H54 (cell line): Measurements from ENCODE around the gene MSLN.
"Not testable (repeated sequence)": the region's sequence is repeated elsewhere in the genome, so short reads cannot be mapped to it uniquely, and the experiment has no call there.

ENCODE experiments used
- DNase-seq: peaks from one replicate; pipeline ENCODE4 v3.0.0; 2011; ENCODE audit warnings: low spot score, mixed read lengths; ENCODE audit not compliant: insufficient read length
- FAIRE-seq: peaks from 3 replicates; lab custom pipeline; 2011; peaks lifted over from hg19 to GRCh38; lab: Jason Lieb, UNC
- POLR2A ChIP-seq: IDR thresholded peaks from 2 replicates; pipeline ENCODE4 v1.6.1; 2011; ENCODE audit warnings: low read depth, mild to moderate bottlenecking, low read length

Gene MSLN

DNA sequence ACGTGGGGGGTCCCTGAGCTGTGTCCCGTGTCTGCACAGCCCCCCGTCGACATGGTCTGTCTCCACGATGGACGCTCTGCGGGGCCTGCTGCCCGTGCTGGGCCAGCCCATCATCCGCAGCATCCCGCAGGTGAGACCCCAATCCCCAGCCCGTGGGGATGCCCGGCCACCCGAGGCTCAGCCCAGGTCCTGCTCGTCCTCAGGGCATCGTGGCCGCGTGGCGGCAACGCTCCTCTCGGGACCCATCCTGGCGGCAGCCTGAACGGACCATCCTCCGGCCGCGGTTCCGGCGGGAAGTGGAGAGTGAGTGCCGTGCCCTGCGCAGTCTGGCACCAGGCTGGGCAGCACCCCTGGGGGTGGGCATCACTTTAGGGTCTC, 4.9 kb downstream of the MSLN start:
- FAIRE-seq = no peak
- TF ChIP-seq POLR2A = no peak
- DNase-seq = no peak

DNA sequence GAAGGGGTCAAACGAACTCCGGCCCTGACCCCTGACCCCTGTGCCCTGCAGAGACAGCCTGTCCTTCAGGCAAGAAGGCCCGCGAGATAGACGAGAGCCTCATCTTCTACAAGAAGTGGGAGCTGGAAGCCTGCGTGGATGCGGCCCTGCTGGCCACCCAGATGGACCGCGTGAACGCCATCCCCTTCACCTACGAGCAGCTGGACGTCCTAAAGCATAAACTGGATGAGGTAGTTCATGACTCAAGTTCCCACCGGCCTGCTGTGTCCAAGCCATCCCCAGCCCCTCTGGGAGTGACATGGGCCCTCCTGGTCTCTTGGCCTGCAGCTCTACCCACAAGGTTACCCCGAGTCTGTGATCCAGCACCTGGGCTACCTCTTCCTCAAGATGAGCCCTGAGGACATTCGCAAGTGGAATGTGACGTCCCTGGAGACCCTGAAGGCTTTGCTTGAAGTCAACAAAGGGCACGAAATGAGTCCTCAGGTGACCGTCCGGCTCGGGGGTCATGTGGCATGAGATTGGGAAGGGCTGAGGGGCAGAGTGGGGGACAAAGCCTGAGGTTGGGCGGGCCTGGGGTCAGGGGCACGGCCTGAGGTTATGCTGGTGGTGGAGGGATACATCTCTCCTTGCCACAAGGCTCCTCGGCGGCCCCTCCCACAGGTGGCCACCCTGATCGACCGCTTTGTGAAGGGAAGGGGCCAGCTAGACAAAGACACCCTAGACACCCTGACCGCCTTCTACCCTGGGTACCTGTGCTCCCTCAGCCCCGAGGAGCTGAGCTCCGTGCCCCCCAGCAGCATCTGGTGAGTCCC, 5.7 kb downstream of the MSLN start:
- DNase-seq = no peak
- no peak for TF ChIP-seq POLR2A
- FAIRE-seq = no peak

DNA sequence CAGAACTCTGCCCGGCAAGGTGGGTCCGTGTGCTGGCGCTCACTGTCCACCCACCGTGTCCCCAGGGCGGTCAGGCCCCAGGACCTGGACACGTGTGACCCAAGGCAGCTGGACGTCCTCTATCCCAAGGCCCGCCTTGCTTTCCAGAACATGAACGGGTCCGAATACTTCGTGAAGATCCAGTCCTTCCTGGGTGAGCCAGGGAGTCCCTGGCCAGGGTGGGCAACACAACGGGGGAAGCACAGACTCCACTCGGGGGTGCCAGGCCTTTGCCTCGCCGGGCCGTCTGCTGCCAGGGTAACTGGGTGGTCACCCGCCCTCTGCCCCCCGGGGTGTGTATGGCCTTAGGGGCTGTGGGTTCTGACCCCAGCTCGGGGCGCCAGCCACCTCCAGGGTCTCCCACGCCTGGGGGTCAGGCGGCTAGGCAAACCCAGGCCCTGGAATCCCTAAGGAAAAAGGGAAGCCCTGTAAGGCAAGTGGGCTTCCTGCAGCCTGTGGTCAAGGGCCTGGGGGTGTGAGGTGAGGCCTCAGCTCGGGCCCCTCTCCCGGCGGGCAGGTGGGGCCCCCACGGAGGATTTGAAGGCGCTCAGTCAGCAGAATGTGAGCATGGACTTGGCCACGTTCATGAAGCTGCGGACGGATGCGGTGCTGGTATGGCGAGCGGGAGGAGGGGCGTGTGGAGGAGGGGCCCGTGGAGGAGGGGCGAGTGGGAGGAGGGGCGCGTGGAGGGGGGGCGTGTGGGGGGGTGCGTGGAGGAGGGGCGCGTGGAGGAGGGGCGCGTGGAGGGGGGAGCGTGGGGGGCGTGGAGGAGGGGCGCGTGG, 6.5 kb downstream of the MSLN start:
- FAIRE-seq (no peak), DNase-seq (no peak)
- TF ChIP-seq POLR2A = no peak

DNA sequence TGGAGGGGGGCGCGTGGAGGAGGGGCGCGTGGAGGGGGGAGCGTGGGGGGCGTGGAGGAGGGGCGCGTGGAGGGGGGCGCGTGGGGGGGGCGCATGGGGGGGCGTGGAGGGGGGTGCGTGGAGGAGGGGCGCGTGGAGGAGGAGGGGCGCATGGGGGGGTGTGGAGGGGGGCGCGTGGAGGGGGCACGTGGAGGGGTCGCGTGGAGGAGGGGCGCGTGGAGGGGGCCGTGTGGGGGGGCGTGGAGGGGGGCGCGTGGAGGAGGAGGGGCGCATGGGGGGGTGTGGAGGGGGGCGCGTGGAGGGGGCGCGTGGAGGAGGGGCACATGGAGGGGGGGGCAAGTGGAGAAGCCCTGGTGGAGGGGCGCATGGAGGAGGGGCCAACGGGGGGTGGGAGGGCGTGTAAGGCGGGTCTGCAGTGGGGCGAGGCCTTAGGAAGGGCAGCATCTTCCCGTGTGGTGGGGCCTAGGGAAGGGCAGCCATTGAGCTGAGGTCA, 7.3 kb downstream of the MSLN start:
- DNase-seq (no peak), FAIRE-seq (no peak)
- no peak for TF ChIP-seq POLR2A

DNA sequence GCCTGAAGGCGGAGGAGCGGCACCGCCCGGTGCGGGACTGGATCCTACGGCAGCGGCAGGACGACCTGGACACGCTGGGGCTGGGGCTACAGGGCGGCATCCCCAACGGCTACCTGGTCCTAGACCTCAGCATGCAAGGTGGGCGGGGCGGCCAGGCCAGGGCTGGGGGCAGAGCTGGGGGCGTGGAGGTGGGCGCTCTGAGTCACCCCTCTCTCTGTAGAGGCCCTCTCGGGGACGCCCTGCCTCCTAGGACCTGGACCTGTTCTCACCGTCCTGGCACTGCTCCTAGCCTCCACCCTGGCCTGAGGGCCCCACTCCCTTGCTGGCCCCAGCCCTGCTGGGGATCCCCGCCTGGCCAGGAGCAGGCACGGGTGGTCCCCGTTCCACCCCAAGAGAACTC, 7.9 kb downstream of the MSLN start:
- DNase-seq (no peak), FAIRE-seq (no peak)
- TF ChIP-seq POLR2A = no peak

DNA sequence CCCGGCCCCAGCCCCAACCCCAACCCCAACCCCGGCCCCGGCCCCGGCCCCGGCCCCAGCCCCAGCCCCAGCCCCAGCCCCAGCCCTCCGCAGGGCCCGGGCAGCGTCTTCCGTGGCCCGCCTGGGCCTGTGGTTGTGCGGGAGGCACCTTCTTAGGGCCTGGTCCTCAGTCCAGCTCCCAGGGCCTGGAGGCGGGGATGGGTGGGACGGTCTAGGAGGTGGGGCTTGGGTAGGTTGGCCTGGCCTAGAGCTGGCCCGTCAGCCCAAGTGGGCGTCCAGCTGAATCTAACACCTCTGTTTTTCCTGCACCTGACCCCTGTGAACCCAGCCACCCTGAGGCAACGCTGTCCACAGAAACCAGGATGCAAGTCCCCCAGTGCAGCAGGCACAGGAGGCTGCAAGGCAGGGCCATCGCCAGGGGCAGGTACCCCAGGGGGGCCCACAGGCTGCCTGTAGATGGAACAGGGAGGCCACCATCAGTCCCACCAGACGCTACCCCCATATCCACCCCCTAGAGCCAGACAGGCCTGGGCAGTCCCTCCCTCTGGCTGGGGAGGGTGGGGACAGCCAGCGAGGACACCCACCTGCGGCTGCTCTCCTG, 8.8 kb downstream of the MSLN start:
- TF ChIP-seq POLR2A = no peak
- DNase-seq (no peak), FAIRE-seq (no peak)

DNA sequence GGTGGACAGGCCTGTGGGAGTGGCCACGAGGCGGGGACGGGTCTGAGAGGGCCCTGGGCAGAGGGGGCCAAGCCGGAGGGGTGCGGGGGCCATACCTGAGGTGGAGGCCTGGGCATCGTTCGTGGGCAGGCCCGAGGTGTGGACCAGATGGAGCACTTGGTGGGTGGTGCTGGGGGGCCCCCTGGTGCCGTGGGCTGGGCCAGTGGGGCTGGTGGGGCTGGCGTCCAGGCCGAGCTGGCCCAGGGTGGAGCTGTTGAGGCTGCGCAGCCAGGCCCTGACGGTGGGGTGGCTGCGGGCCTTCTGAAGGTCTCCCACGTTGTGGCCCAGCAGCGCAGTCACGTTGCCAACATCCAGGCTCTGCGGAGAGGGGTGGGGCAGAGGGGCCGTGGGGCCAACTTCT, 9.4 kb downstream of the MSLN start:
- no peak for DNase-seq

DNA sequence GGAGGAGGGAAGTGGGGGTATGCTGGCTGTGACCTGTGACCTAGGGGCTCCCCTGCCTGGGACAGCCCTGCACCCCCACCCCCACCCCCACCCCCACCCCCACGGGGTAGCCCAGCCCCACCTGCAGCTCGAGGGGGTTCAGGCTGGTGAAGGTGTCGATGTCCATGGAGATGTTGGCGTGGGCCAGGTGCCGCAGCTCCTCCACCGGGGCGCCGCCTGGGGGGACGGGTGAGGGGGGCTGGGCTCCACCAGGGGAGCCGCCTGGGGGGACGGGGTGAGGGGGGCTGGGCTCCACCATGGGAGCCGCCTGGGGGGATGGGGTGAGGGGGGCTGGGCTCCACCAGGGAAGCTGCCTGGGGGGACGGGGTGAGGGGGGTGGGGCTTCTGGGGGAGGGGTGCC, 9.9 kb downstream of the MSLN start:
- no peak for TF ChIP-seq POLR2A
- FAIRE-seq (no peak), DNase-seq (no peak)

More for the DNA sequence above, 9.4 kb downstream of the MSLN start:
- TF ChIP-seq POLR2A = no peak
- FAIRE-seq = no peak

DNA sequence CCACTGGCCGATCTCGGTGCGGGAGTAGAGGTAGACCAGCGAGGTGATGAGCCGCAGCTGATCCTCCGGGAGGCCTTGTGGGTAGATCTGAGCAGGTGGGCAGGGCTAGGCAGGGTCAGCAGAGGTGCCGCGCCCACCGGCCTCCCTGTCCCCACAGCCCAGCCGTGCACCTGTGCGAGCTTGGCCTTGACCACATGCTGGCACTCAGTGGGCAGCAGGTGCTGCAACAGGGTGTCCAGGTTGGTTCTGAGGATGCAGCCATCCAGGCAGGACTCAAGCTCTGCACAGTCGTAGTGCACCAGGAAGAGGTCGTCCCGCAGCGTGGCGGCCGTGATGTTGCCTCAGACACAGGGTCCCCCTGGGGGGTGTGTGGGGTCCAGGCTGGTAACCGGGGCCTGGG, 12.4 kb downstream of the MSLN start:
- no peak for TF ChIP-seq POLR2A
- no peak for DNase-seq
- no peak for FAIRE-seq

DNA sequence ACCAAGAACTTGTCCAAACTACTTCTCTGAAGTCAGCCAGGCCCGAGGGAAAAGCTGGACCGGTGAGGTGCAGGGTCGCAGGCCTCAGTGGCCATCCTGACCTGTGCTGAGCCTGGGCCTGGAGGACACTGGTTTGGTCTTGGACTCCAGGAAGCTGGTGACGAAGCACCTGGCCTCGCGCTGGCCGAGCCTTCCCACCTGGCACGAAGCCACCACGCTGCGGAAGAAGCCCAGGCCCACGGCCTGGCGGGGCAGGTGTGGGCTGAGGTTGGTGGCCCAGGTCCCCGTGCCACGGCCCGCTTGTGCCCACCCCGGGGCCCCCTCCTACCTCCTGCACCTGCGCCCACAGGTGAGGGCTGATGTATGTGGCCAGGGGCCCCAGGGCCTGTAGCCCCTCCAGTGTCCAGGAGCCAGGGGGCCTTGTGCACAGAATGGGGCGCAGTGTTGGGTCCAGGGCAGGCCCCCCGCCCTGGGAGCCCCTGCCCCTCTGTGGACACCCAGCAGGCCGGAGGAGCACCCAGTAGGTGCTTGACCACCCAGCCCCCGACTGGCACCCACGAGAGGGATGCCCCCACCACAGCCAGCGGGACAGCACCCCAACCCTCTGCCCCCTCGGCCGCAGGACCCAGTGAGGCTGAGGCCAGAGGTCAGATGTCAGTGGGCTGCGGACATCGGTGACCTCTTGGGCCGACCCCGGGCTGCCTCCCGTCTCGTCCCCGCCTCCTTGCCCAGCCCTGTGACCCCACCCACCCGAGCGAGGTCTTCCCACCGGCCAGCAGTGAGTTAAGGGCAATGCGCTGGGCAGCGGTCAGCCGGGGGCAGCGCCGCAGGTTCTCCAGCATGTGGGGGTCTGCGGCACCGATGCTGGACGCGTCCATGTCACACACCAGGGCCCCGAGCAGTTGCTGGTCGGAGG, 13.8 kb downstream of the MSLN start:
- FAIRE-seq (no peak), DNase-seq (no peak)
- TF ChIP-seq POLR2A = no peak

DNA sequence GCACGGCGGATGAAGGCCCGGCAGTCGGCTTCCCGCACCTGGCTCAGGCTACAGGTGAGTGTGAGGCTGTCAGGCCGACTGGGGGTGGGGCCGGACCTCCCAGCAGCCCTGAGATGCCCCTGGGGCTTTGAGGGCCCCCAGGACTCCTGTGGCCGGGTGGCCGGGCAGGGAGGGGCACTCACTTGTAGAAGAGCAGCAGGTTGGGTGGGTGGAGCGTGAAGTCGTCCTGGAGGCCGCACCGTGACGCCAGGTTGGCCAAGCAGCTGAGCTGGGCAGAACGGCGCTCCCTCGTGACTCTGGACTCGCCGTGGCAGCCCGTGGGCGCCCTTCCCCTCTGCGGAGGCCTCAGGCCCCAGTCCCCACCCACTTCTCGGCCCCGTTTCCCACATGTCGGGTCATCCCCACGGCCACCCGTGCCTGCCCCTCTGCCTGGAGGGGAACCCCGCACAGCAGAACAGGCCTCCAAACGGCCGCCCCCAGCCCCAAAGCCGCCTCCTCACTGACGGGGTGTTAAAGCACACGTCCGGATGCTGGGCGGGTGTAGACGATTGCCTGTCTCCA, 14.8 kb downstream of the MSLN start:
- FAIRE-seq (no peak), DNase-seq (no peak)
- no peak for TF ChIP-seq POLR2A

DNA sequence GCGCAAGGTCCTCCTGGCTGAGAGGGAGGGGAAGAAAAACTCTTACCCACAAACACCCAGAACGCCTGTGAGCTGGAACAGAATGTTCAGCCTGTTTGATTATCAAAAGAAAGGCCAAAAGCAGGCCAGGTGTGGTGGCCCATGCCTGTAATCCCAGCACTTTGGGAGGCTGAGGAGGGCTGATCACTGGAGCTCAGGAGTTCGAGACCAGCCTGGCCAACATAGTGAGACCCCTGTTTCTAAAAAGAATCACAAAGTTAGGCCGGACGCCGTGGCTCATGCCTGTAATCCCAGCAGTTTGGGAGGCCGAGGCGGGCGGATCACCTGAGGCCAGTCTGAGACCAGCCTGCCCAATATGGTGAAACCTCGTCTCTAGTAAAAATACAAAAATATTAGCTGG, 15.8 kb downstream of the MSLN start:
- not testable (repeated sequence) for DNase-seq, FAIRE-seq

DNA sequence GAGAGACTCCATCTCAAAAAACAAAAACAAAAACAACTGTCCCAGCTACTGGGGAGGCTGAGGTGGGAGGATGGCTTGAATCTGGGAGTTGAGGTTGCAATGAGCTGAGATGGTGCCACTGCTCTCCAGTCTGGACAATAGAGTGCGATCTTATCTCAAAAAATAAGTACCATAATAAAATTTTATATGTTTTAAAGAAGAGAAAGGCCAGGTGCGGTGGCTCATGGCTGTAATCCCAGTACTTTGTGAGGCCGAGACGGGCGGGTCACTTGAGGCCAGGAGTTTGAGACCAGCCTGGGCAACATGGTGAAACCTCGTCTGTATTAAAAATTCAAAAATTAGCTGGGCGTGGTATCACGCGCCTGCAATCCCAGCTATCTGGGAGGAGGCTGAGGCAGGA, 16.3 kb downstream of the MSLN start:
- TF ChIP-seq POLR2A = no peak
- DNase-seq (no peak), FAIRE-seq (no peak)

DNA sequence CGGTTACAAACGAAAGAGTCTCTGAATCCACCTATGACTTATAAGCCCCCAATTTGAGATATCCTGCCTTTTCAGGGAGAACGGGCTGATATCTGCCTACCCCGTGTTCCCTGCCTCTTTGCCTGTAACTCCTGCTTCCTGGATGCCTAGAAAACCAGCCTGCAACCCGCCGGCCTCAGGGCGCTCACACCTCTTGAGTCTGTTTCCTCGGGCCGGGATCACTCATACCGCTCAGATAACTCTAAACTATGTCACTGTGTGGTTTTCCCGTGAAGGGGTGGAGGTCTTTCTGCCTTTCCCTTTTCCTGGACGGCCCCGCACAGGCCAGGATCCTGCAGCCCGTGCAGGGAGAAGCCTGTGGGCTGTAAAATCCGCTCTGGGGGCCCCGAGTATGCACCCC, 17.3 kb downstream of the MSLN start:
- TF ChIP-seq POLR2A = no peak
- no peak for FAIRE-seq
- DNase-seq = no peak
